Astrocyte (in vitro differentiated cells and primary cell): ENCODE data around the gene ZNF587.

Experiments used
- EZH2 ChIP-seq: IDR thresholded peaks from 2 replicates; pipeline ENCODE4 v1.6.1; 2012; ENCODE audit warnings: mild to moderate bottlenecking, low read length, inconsistent platforms; ENCODE audit not compliant: insufficient read depth
- TF ChIP-seq, protein P1 (sequence below): IDR thresholded peaks from 2 replicates; pipeline ENCODE4 v1.5.1; 2011; ENCODE audit warnings: low read depth, mild to moderate bottlenecking, inconsistent platforms, low read length, moderate library complexity; ENCODE audit not compliant: insufficient read depth

GRCh38 chr19:57888107-57888559 lies 38.5 kb downstream of the ZNF587 start:
- no peak for TF ChIP-seq EZH2
- TF ChIP-seq, protein P1, sequence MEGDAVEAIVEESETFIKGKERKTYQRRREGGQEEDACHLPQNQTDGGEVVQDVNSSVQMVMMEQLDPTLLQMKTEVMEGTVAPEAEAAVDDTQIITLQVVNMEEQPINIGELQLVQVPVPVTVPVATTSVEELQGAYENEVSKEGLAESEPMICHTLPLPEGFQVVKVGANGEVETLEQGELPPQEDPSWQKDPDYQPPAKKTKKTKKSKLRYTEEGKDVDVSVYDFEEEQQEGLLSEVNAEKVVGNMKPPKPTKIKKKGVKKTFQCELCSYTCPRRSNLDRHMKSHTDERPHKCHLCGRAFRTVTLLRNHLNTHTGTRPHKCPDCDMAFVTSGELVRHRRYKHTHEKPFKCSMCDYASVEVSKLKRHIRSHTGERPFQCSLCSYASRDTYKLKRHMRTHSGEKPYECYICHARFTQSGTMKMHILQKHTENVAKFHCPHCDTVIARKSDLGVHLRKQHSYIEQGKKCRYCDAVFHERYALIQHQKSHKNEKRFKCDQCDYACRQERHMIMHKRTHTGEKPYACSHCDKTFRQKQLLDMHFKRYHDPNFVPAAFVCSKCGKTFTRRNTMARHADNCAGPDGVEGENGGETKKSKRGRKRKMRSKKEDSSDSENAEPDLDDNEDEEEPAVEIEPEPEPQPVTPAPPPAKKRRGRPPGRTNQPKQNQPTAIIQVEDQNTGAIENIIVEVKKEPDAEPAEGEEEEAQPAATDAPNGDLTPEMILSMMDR, result no peak
